K562 (cell line): ENCODE results near the gene DACT3. TPM values are rescaled to one million over a fixed set of nuclear protein-coding genes. Genes with fewer than 3 reads are reported as not detected.
A peak's percentile ranks its signal among the peaks of the same experiment; 100 is the strongest.

Experiments used
- BACH1 ChIP-seq: fragments of 200-800 bp; sonication (Bioruptor generic); IDR thresholded peaks from 2 replicates; pipeline ENCODE4 v1.6.1; 2016; ENCODE audit warnings: missing genetic modification characterization, missing compliant biosample characterization
- CCNT2 ChIP-seq: IDR thresholded peaks from 2 replicates; pipeline ENCODE4 v1.6.1; 2011; ENCODE audit warnings: borderline replicate concordance, low read depth, mild to moderate bottlenecking, moderate library complexity, mixed read lengths, low read length; ENCODE audit not compliant: insufficient read length; ENCODE audit errors: extremely low read depth
- GATAD2B ChIP-seq: fragments of 450-650 bp; IDR thresholded peaks from 2 replicates; pipeline ENCODE4 v1.6.1; 2017; ENCODE audit warnings: mild to moderate bottlenecking, borderline replicate concordance
- HNRNPH1 ChIP-seq: fragments of 200-400 bp; formaldehyde crosslinking; optimal IDR thresholded peaks from 2 replicates; pipeline ENCODE3; 2017; ENCODE audit warnings: low read depth, mild to moderate bottlenecking, low read length, moderate library complexity
- KDM4B ChIP-seq, 2 experiments: fragments of 450-650 bp in 1 of 2; sonication (generic) in 1 of 2; IDR thresholded peaks; 2 replicates each; pipeline ENCODE4 v1.6.1; 2016 to 2017; ENCODE audit warnings: borderline replicate concordance in 2 of 2, antibody characterized with exemption in 1 of 2, low read depth in 1 of 2, mild to moderate bottlenecking in 1 of 2
- MCM5 ChIP-seq: fragments of 450-650 bp; IDR thresholded peaks from 2 replicates; pipeline ENCODE4 v1.6.1; 2016; ENCODE audit warnings: low read depth
- MTF1 ChIP-seq: fragments of 250-450 bp; sonication (Bioruptor Pico); IDR thresholded peaks from 2 replicates; pipeline ENCODE4 v1.9.0; 2021; ENCODE audit warnings: moderate library complexity, mild to moderate bottlenecking, inconsistent platforms, borderline replicate concordance
- NELFE ChIP-seq: IDR thresholded peaks from 2 replicates; pipeline ENCODE4 v1.6.1; 2011; ENCODE audit warnings: mild to moderate bottlenecking; ENCODE audit not compliant: insufficient read depth, insufficient read length
- PHF20 ChIP-seq: fragments of 450-650 bp; IDR thresholded peaks from 2 replicates; pipeline ENCODE4 v1.6.1; 2018; ENCODE audit not compliant: partially characterized antibody
- RBFOX2 ChIP-seq: fragments of 200-400 bp; formaldehyde crosslinking; IDR thresholded peaks from 2 replicates; pipeline ENCODE4 v1.6.1; 2017; ENCODE audit warnings: low read depth, mild to moderate bottlenecking, low read length, moderate library complexity
- RBM17 ChIP-seq: fragments of 200-400 bp; formaldehyde crosslinking; IDR thresholded peaks from 2 replicates; pipeline ENCODE4 v1.6.1; 2017; ENCODE audit warnings: low read depth, mild to moderate bottlenecking, low read length, borderline replicate concordance
- RBM22 ChIP-seq: fragments of 200-400 bp; formaldehyde crosslinking; IDR thresholded peaks from 2 replicates; pipeline ENCODE4 v1.6.1; 2018; ENCODE audit warnings: low read length, low read depth; ENCODE audit not compliant: poor library complexity, severe bottlenecking
- XRCC3 ChIP-seq: fragments of 450-650 bp; IDR thresholded peaks from 2 replicates; pipeline ENCODE4 v1.6.1; 2017; ENCODE audit warnings: mild to moderate bottlenecking, moderate library complexity
- XRCC5 ChIP-seq: fragments of 200-400 bp; formaldehyde crosslinking; IDR thresholded peaks from 2 replicates; pipeline ENCODE4 v1.6.1; 2017; ENCODE audit warnings: low read depth, mild to moderate bottlenecking, low read length
- ZBTB1 ChIP-seq: sonication (generic); formaldehyde crosslinking; IDR thresholded peaks from 2 replicates; pipeline ENCODE4 v1.8.1; 2023; ENCODE audit warnings: missing genetic modification reagents, low read depth, mild to moderate bottlenecking, borderline replicate concordance
- ZBTB7A ChIP-seq: IDR thresholded peaks from 2 replicates; pipeline ENCODE4 v1.6.1; 2011; ENCODE audit warnings: low read depth, mild to moderate bottlenecking, low read length, moderate library complexity, borderline replicate concordance; ENCODE audit not compliant: control insufficient read depth
- ZFP36 ChIP-seq: fragments of 150-350 bp; IDR thresholded peaks from 2 replicates; pipeline ENCODE4 v1.6.1; 2018; ENCODE audit warnings: low read length, low read depth; ENCODE audit not compliant: partially characterized antibody
- ZNF121 ChIP-seq: sonication (generic); formaldehyde crosslinking; conservative IDR thresholded peaks from 2 replicates; pipeline ENCODE4 v1.8.0; 2022; ENCODE audit warnings: missing genetic modification reagents
- ZNF57 ChIP-seq: fragments of 450-650 bp; formaldehyde crosslinking; IDR thresholded peaks from 2 replicates; pipeline ENCODE4 v1.4.0; 2020; ENCODE audit warnings: mild to moderate bottlenecking, moderate library complexity
- ZNF584 ChIP-seq: fragments of 200-800 bp; sonication (Bioruptor generic); IDR thresholded peaks from 2 replicates; pipeline ENCODE4 v1.6.1; 2016; ENCODE audit warnings: low read depth, mild to moderate bottlenecking, missing genetic modification characterization, missing compliant biosample characterization
- ZNF830 ChIP-seq: fragments of 250-450 bp; sonication (Bioruptor Pico); IDR thresholded peaks from 2 replicates; pipeline ENCODE4 v1.5.0; 2021; ENCODE audit warnings: mild to moderate bottlenecking
- polyA plus RNA-seq, 8 experiments: library from polyadenylated mRNA; depleted of rRNA in 4 of 8; stranded (reverse) in 5 of 8; unstranded in 3 of 8; fragments of >200 nt; fragmentation: Nextera tagmentation in 2 of 8; fragmentation: Illumina TruSeq in 1 of 8; extraction: Ambion mirVana in 2 of 8; extraction: Trizol in 1 of 8; gene quantifications; 2 replicates each; pipeline versions ENCODE4 v1.2.1 to v1.2.3, GENCODE V29; 2011 to 2014; ENCODE audit warnings: inconsistent platforms in 1 of 8, missing spikeins in 1 of 8
- total RNA-seq, 7 experiments: library from RNA; depleted of rRNA in 6 of 7; stranded (reverse); fragments of >200 nt in 6 of 7; fragmentation: Illumina TruSeq in 2 of 7; extraction: Trizol in 2 of 7; gene quantifications; 2 replicates each; pipeline versions ENCODE4 v1.2.1 to v1.2.3, GENCODE V29; 2011 to 2021; ENCODE audit warnings: low replicate concordance in 1 of 7
- TF ChIP-seq, protein P1 (sequence below): fragments of 450-650 bp; formaldehyde crosslinking; IDR thresholded peaks from 2 replicates; pipeline ENCODE4 v1.4.0; 2020; ENCODE audit warnings: mild to moderate bottlenecking, mixed read lengths
- TF ChIP-seq, protein P2 (sequence below): fragments of 250-450 bp; sonication (Bioruptor Pico); IDR thresholded peaks from 2 replicates; pipeline ENCODE4 v1.4.0; 2020
- TF ChIP-seq, protein P3 (sequence below): fragments of 450-650 bp; formaldehyde crosslinking; IDR thresholded peaks from 2 replicates; pipeline ENCODE4 v1.4.0; 2022; ENCODE audit warnings: missing genetic modification characterization

The DACT3 gene
- total and polyA plus RNA-seq, 9 of the 15 experiments (the other 6 are each of a cell fraction or from before 2014, with no cell fraction given), result 0.67 to 6.5 (median 3.5) TPM

DNA sequence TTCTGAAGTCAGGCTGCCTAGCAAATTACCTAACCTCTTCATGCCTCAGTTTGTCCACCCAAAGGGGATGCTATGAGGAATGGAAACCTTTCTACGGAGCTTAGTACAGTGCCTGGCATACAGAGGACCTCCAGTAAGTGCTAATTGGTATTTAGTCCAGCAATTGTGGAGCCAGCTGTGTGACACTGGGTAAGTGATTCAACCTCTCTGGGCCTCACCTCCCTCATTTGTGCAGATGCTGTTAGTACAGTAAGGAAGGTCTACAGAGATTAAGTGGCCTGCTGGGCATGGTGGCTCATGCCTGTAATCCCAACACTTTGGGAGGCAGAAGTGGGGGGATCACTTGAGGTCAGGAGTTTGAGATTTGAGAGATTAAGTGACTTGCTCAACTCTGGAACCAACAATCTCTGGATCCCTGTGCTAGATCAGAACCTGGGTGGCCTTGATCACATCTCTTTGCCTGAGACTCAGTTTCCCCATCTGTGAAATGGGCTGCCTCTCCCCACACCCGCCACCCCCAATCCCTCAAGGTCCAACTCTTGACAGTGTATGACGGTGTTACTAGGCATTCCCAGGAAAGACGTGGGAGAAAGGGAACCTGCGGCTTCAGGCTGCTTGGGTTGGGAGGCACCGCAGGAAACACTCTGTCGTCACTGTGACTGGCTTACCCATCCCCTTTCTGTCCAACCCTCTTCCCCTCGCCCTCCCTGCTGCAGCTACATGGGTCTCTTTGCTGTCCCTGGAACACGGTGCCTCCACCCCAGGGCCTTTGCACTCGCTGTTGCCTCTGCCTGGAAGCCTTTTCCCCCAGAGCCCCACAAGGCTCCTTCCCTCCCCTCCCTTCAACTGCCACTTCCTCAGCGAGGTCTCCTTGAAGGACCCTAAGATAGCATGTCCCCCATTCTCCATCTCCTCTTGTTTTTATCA, 37.7 kb upstream of the DACT3 start (continued):
- TF ChIP-seq RBFOX2 (no peak), KDM4B (IDR thresholded peaks at IDR 0.05; ENCODE audit: borderline replicate concordance in 2 of 2, low read depth in 1 of 2) (no peak), ZFP36 (peak; percentile 70), ZNF121 (CRISPR knock-in tag) (no peak), CCNT2 (no peak), ZBTB1 (no peak), PHF20 (peak; percentile 22), ZNF57 (CRISPR knock-in tag) (no peak), ZNF584 (CRISPR knock-in tag) (no peak), XRCC3 (no peak), MTF1 (CRISPR knock-in tag) (no peak), RBM22 (no peak), MCM5 (no peak), BACH1 (tag) (no peak), ZNF830 (no peak), XRCC5 (no peak), HNRNPH1 (no peak), ZBTB7A (no peak), RBM17 (no peak), GATAD2B (no peak), NELFE (no peak)
- TF ChIP-seq, protein P1, sequence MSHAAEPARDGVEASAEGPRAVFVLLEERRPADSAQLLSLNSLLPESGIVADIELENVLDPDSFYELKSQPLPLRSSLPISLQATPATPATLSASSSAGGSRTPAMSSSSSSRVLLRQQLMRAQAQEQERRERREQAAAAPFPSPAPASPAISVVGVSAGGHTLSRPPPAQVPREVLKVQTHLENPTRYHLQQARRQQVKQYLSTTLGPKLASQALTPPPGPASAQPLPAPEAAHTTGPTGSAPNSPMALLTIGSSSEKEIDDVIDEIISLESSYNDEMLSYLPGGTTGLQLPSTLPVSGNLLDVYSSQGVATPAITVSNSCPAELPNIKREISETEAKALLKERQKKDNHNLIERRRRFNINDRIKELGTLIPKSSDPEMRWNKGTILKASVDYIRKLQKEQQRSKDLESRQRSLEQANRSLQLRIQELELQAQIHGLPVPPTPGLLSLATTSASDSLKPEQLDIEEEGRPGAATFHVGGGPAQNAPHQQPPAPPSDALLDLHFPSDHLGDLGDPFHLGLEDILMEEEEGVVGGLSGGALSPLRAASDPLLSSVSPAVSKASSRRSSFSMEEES, result no peak
- TF ChIP-seq, protein P2, sequence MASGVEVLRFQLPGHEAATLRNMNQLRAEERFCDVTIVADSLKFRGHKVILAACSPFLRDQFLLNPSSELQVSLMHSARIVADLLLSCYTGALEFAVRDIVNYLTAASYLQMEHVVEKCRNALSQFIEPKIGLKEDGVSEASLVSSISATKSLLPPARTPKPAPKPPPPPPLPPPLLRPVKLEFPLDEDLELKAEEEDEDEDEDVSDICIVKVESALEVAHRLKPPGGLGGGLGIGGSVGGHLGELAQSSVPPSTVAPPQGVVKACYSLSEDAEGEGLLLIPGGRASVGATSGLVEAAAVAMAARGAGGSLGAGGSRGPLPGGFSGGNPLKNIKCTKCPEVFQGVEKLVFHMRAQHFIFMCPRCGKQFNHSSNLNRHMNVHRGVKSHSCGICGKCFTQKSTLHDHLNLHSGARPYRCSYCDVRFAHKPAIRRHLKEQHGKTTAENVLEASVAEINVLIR (CRISPR knock-in tag), result no peak
- TF ChIP-seq, protein P3, sequence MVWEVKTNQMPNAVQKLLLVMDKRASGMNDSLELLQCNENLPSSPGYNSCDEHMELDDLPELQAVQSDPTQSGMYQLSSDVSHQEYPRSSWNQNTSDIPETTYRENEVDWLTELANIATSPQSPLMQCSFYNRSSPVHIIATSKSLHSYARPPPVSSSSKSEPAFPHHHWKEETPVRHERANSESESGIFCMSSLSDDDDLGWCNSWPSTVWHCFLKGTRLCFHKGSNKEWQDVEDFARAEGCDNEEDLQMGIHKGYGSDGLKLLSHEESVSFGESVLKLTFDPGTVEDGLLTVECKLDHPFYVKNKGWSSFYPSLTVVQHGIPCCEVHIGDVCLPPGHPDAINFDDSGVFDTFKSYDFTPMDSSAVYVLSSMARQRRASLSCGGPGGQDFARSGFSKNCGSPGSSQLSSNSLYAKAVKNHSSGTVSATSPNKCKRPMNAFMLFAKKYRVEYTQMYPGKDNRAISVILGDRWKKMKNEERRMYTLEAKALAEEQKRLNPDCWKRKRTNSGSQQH, result no peak
